ENCODE data around the gene DTX3L. TPM values are rescaled to one million over a fixed set of nuclear protein-coding genes. Genes with fewer than 3 reads are reported as not detected.

Gene DTX3L
- total and polyA plus RNA-seq, 2 experiments from 2014 or later: 1.8 to 6.8 TPM

GRCh38 chr3:122562923-122563716 lies 1.0 kb upstream of the DTX3L start:
- Histone ChIP-seq H2AFZ (peak overlapping the region; percentile 98), H3K4me1 (ENCODE audit: insufficient read depth) (peaks cover 15% of the 10 kb centered on the region), H3K27me3 (ENCODE audit: insufficient read depth) (no peaks in the 10 kb centered on the region), H3K9me2 (ENCODE audit: insufficient read depth) (no peaks in the 10 kb centered on the region), H3K79me2 (replicated peaks; ENCODE audit: insufficient read depth) (no peaks in the 10 kb centered on the region), H3K4me3 (peak overlapping the region; percentile 89), H3K27ac (ENCODE audit: low read depth) (no peak overlapping the region), H3K4me2 (peak overlapping the region; percentile 87), H4K20me1 (replicated peaks; ENCODE audit: insufficient read depth) (no peaks in the 10 kb centered on the region), H3F3A (replicated peaks; ENCODE audit: low read depth) (0 out of 2 replicates have a peak, but pooled peaks cover 2% of the 10 kb centered on the region), H3K36me3 (ENCODE audit: insufficient read depth) (no peaks in the 10 kb centered on the region)
- H3K4me1 Mint-ChIP-seq: peaks cover 25% of the 10 kb centered on the region
- no peaks in the 10 kb centered on the region for H3K9me3 Mint-ChIP-seq
- no peaks in the 10 kb centered on the region for H3K36me3 Mint-ChIP-seq (ENCODE audit: low read depth)
- no peak overlapping the region for H3K27ac Mint-ChIP-seq
- TF ChIP-seq STAT1 (IDR thresholded peaks at IDR 0.05; ENCODE audit: unreplicated experiment): no peak
- TF ChIP-seq CTCF (conservative IDR thresholded peaks at IDR 0.05; ENCODE audit: low read depth in 2 of 2): no peak
- no peak for TF ChIP-seq ZNF331 (CRISPR knock-in tag; IDR thresholded peaks at IDR 0.05; ENCODE audit: low read depth)
- no peak for TF ChIP-seq ZNF462 (CRISPR knock-in tag; IDR thresholded peaks at IDR 0.05)
- no peak for TF ChIP-seq EZH2 (IDR thresholded peaks at IDR 0.05; ENCODE audit: low read depth, unreplicated experiment)
- no peak for TF ChIP-seq EZH2phosphoT487 (IDR thresholded peaks at IDR 0.05; ENCODE audit: unreplicated experiment)
- no peak for TF ChIP-seq ETS1 (IDR thresholded peaks at IDR 0.05)
- TF ChIP-seq POLR2AphosphoS5 (IDR thresholded peaks at IDR 0.05; ENCODE audit: low read depth): no peak
- TF ChIP-seq REST (IDR thresholded peaks at IDR 0.05; ENCODE audit: unreplicated experiment): no peak
- no peak for TF ChIP-seq CREB1 (CRISPR knock-in tag; IDR thresholded peaks at IDR 0.05; ENCODE audit: low read depth)
- no peak for TF ChIP-seq JUNB (IDR thresholded peaks at IDR 0.05; ENCODE audit: unreplicated experiment)
- no peak for TF ChIP-seq ZNF114 (CRISPR knock-in tag; IDR thresholded peaks at IDR 0.05)
- no peak for TF ChIP-seq NANOG (IDR thresholded peaks at IDR 0.05; ENCODE audit: borderline replicate concordance)
- DNase-seq (ENCODE audit: low spot score) (no peak), ATAC-seq (no peak)
- peak overlapping the region; percentile 77 for H3K4me3 Mint-ChIP-seq
- peaks cover 11% of the 10 kb centered on the region for H3K27me3 Mint-ChIP-seq (ENCODE audit: insufficient read depth, low read depth, poor library complexity)
